Kidney epithelial cell (primary cell): Measurements from ENCODE around the gene BCAT1. TPM values are rescaled to one million over a fixed set of nuclear protein-coding genes. Genes with fewer than 3 reads are reported as not detected.

ENCODE experiments used
- DNase-seq: peaks from one replicate; pipeline ENCODE4 v3.0.0-alpha.2; 2010; ENCODE audit warnings: low read depth
- H3K27me3 ChIP-seq: 2 replicates; pipeline ENCODE4 v1.6.0; 2011; ENCODE audit warnings: low read length; ENCODE audit not compliant: control insufficient read depth, insufficient read depth
- H3K36me3 ChIP-seq: 2 replicates; pipeline ENCODE4 v1.5.1; 2011; ENCODE audit warnings: low read length; ENCODE audit not compliant: control insufficient read depth, insufficient read depth
- H3K4me3 ChIP-seq: 2 replicates; pipeline ENCODE4 v1.5.1; 2011; ENCODE audit warnings: low read depth, mild to moderate bottlenecking, control low read depth, low read length
- total RNA-seq: library from RNA; depleted of rRNA; stranded (reverse); fragments of >200 nt; gene quantifications from 2 replicates; pipeline ENCODE4 v1.2.3, GENCODE V29; 2015
- TF ChIP-seq, protein P1 (sequence below): IDR thresholded peaks from 2 replicates; pipeline ENCODE4 v1.5.1; 2011; ENCODE audit warnings: mild to moderate bottlenecking, moderate library complexity, low read length, control low read depth, inconsistent platforms; ENCODE audit not compliant: insufficient read depth, poor library complexity, severe bottlenecking

Gene BCAT1
- total RNA-seq, 1 donor from 2014 or later: 103 TPM

DNA sequence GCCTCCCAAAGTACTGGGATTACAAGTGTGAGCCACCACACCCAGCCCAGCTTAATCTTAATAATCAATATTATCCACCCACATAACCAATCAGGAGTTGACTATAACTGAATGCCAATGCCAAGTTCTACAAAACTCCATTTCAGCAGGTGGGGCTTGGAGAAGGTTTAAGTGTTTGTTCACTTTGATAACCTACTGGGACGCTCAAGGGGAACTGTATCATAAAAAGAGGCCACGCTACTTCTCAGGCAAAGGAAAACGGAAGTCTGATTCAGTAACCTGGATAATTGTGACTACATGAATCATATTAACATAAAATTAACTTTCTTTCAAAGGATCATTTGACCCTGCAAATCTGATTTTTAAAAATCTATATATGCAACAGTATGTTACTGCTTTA lies 179.2 kb downstream of the BCAT1 start:
- Histone ChIP-seq H3K27me3 (no peaks in the 10 kb centered on the region), H3K36me3 (no peaks in the 10 kb centered on the region), H3K4me3 (no peak overlapping the region)
- TF ChIP-seq, protein P1, sequence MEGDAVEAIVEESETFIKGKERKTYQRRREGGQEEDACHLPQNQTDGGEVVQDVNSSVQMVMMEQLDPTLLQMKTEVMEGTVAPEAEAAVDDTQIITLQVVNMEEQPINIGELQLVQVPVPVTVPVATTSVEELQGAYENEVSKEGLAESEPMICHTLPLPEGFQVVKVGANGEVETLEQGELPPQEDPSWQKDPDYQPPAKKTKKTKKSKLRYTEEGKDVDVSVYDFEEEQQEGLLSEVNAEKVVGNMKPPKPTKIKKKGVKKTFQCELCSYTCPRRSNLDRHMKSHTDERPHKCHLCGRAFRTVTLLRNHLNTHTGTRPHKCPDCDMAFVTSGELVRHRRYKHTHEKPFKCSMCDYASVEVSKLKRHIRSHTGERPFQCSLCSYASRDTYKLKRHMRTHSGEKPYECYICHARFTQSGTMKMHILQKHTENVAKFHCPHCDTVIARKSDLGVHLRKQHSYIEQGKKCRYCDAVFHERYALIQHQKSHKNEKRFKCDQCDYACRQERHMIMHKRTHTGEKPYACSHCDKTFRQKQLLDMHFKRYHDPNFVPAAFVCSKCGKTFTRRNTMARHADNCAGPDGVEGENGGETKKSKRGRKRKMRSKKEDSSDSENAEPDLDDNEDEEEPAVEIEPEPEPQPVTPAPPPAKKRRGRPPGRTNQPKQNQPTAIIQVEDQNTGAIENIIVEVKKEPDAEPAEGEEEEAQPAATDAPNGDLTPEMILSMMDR: no peak
- no peak for DNase-seq

- H3K36me3 ChIP-seq: no peaks in the 10 kb centered on the region
- TF ChIP-seq, protein P1: no peak
- no peak for DNase-seq
- H3K4me3 ChIP-seq: no peak overlapping the region
- no peaks in the 10 kb centered on the region for H3K27me3 ChIP-seq
Measured at GRCh38 chr12:24768415-24768814, 180.5 kb downstream of the BCAT1 start.

GRCh38 chr12:24767016-24767415 lies 181.9 kb downstream of the BCAT1 start:
- no peak overlapping the region for H3K4me3 ChIP-seq

GRCh38 chr12:24764712-24765111 lies 184.2 kb downstream of the BCAT1 start:
- Histone ChIP-seq H3K36me3 (no peaks in the 10 kb centered on the region), H3K4me3 (no peak overlapping the region), H3K27me3 (no peaks in the 10 kb centered on the region)
- TF ChIP-seq, protein P1: no peak
- DNase-seq: no peak

More at GRCh38 chr12:24767016-24767415, 181.9 kb downstream of the BCAT1 start:
- TF ChIP-seq, protein P1: no peak
- Histone ChIP-seq H3K36me3 (no peaks in the 10 kb centered on the region), H3K27me3 (no peaks in the 10 kb centered on the region)
- no peak for DNase-seq

DNA sequence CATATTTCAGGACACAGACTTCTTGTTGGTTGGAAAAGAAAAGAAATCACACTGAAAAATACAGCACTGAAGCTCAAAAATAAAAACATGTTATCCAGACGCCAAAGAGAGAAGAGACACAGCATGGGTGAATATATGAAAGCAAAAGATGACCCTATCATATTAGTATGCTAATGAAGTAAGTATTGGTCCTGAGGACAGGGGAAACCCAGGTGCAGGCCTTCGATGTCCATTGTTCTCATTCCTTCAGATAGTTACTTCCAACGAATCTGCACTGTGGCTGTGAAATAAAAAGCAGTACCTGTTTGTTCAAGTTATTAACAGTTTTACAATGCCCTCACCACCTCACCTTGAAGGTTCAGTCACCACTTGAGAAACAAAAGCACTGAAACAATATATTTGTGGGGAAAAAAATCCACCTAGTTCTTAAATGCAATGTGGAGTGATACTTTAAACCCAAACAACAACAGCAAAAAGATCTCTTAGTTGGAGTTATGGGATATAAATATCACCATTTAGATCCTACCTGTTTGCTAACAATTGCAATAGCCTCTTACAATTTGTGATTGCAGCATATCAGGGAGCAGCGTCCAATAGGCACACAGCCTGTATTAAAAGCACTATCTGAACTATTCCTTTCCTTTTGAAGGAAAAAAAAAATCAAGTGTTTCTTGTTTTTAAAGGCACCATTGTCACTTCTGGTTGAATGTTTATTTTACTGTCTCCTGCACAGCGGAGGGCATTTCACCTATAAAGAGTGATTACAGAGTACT lies 188.1 kb downstream of the BCAT1 start:
- Histone ChIP-seq H3K4me3 (no peak overlapping the region), H3K27me3 (no peaks in the 10 kb centered on the region), H3K36me3 (no peaks in the 10 kb centered on the region)
- DNase-seq: no peak
- TF ChIP-seq, protein P1: no peak

GRCh38 chr12:24760162-24760561 lies 188.7 kb downstream of the BCAT1 start:
- H3K27me3 ChIP-seq: no peaks in the 10 kb centered on the region
- TF ChIP-seq, protein P1: no peak
- DNase-seq: no peak
- no peaks in the 10 kb centered on the region for H3K36me3 ChIP-seq
- no peak overlapping the region for H3K4me3 ChIP-seq
